Activated naive CD4-positive, alpha-beta T cell treated with Interleukin-2 at 50 U/mL for 16 hours (primary cell): ENCODE results near the gene SMAP1.

Experiments used
- DNase-seq: peaks from one replicate; pipeline ENCODE4 v3.0.0-alpha.2; 2020

SMAP1 gene

DNA sequence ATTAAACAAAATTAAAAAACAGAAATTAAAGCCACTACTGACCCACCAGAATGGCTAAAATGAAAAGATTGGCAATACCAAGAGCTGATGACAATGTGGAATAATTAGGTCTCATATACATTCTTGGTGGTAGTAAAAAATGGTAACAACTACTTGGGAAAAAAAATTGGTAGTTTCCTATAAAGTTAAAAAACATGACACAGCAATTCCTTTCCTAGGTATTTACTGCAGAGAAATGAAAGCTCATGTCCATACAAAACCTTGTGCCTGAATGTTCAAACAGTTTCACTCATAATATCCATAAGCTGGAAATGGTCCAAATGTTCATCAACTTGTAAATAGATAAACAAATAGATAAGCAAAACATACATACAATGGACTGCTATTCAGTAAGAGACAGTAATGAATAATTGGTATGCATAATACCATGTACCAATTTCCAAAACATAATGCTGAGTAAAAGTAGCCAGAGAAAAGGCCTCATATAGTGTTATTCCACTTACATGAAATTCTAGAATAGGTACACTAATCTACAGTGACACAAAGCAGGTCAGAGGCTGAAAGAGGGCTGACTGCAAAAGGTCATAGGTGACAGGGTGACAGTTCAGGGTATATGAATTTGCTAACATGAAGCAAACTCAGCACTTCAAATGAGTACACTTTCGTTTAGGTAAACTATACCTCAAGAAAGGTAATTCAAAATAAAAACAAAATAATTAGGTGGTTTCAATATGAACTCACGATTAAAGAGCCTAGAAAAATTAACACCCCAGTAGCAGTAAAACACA, 236.2 kb downstream of the SMAP1 start:
- no peak for DNase-seq

DNA sequence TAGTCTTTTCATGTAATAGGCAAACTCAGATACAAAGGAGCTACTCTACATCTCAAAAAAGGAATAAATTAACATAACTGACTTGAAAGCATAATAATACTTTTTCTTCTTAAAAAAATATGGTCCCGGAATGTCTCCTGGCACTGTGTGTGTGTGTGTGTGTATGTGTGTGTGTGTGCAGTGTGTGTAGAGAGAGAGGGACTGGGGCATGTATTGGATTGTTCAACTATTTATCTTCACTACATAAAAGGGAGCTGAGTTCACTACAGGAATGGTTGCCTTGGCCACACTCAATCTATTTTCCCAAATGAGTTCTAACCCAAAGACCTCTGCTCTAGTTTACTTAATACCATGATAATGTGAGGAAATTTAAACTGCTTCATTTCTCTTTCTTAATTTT, 238.1 kb downstream of the SMAP1 start:
- DNase-seq: no peak
